OCI-LY3 (cell line): Measurements from ENCODE around the gene MRPL50.
A peak's percentile ranks its signal among the peaks of the same experiment; 100 is the strongest.

Experiments used
- H2AFZ ChIP-seq: fragments of 200-600, 300-600 bp; shearing (Covaris generic); 2 replicates; pipeline ENCODE4 v1.6.0; 2014; ENCODE audit warnings: antibody characterized with exemption, low read depth, low read length
- H3K27ac ChIP-seq: fragments of 200-600, 300-600 bp; sonication (generic); 2 replicates; pipeline ENCODE4 v1.5.1; 2014; ENCODE audit warnings: mild to moderate bottlenecking, low read length, moderate library complexity, mixed read lengths
- H3K27me3 ChIP-seq: fragments of 200-600, 300-600 bp; sonication (generic); 2 replicates; pipeline ENCODE4 v1.6.1; 2014; ENCODE audit warnings: low read depth, low read length, mixed read lengths
- H3K36me3 ChIP-seq: fragments of 200-600, 300-600 bp; sonication (generic); replicated peaks from 2 replicates; pipeline ENCODE3; 2014; ENCODE audit warnings: low read depth, low read length, mixed read lengths
- H3K4me1 ChIP-seq: fragments of 300-600, 200-600 bp; sonication (generic); 2 replicates; pipeline ENCODE4 v1.6.1; 2014; ENCODE audit warnings: low read length, mixed read lengths
- H3K4me2 ChIP-seq: fragments of 200-600, 300-600 bp; sonication (generic); 2 replicates; pipeline ENCODE4 v1.6.1; 2014; ENCODE audit warnings: low read length, mixed read lengths
- H3K4me3 ChIP-seq: fragments of 300-600, 200-600 bp; sonication (generic); 2 replicates; pipeline ENCODE4 v1.5.1; 2014; ENCODE audit warnings: antibody characterized with exemption, mild to moderate bottlenecking, low read length, moderate library complexity
- H3K79me2 ChIP-seq: fragments of 300-600, 200-600 bp; shearing (Covaris generic); 2 replicates; pipeline ENCODE4 v1.6.1; 2014; ENCODE audit warnings: mild to moderate bottlenecking, low read length, mixed read lengths
- H3K9ac ChIP-seq: fragments of 300-600, 200-600 bp; shearing (Covaris generic); 2 replicates; pipeline ENCODE4 v1.6.0; 2014; ENCODE audit warnings: mild to moderate bottlenecking, low read length, moderate library complexity
- H3K9me3 ChIP-seq: fragments of 200-600, 300-600 bp; shearing (Covaris generic); 2 replicates; pipeline ENCODE4 v1.6.1; 2014; ENCODE audit warnings: low read length, mixed read lengths; ENCODE audit not compliant: insufficient read depth
- H4K20me1 ChIP-seq: fragments of 200-600, 300-600 bp; sonication (generic); 2 replicates; pipeline ENCODE4 v1.6.1; 2016; ENCODE audit warnings: low read length, mixed read lengths; ENCODE audit not compliant: insufficient read depth
- EZH2phosphoT487 ChIP-seq: fragments of 200-600 bp; shearing (Covaris generic); IDR thresholded peaks from 2 replicates; pipeline ENCODE4 v1.6.1; 2018; ENCODE audit warnings: antibody characterized with exemption, mixed run types, low read depth
- TF ChIP-seq, protein P1 (sequence below): fragments of 200-600, 300-600 bp; sonication (generic); IDR thresholded peaks from 2 replicates; pipeline ENCODE4 v1.5.1; 2014; ENCODE audit warnings: antibody characterized with exemption, low read length, low read depth

Gene MRPL50

DNA sequence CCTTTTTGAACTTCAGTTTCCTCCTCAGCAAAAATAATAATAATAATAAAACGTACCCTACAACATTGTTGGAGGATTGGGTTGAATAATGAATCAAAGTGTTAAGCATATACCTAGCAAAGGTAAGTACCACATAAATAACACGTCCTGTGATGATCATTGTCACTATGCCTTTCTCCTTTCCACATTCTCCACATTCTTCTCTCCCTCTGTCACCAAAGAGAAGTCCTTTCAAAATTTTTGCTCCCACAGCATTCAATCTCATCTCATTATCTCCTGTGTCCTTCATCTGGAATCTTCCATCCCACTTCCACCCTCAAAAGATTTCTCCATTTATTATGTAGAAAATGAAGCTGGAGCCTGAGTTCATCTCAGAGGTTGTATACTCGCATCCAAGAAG is 44.3 kb upstream of the MRPL50 start:
- H3K4me3 ChIP-seq = no peak overlapping the region
- no peaks in the 10 kb centered on the region for H4K20me1 ChIP-seq
- no peaks in the 10 kb centered on the region for H3K79me2 ChIP-seq
- peaks cover 15% of the 10 kb centered on the region for H3K4me1 ChIP-seq
- TF ChIP-seq, protein P1, sequence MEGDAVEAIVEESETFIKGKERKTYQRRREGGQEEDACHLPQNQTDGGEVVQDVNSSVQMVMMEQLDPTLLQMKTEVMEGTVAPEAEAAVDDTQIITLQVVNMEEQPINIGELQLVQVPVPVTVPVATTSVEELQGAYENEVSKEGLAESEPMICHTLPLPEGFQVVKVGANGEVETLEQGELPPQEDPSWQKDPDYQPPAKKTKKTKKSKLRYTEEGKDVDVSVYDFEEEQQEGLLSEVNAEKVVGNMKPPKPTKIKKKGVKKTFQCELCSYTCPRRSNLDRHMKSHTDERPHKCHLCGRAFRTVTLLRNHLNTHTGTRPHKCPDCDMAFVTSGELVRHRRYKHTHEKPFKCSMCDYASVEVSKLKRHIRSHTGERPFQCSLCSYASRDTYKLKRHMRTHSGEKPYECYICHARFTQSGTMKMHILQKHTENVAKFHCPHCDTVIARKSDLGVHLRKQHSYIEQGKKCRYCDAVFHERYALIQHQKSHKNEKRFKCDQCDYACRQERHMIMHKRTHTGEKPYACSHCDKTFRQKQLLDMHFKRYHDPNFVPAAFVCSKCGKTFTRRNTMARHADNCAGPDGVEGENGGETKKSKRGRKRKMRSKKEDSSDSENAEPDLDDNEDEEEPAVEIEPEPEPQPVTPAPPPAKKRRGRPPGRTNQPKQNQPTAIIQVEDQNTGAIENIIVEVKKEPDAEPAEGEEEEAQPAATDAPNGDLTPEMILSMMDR = no peak
- no peak for TF ChIP-seq EZH2phosphoT487
- no peaks in the 10 kb centered on the region for H3K36me3 ChIP-seq
- H3K9me3 ChIP-seq = no peaks in the 10 kb centered on the region
- H3K27ac ChIP-seq = no peak overlapping the region
- no peak overlapping the region for H3K4me2 ChIP-seq
- H2AFZ ChIP-seq = no peak overlapping the region
- H3K9ac ChIP-seq = no peak overlapping the region
- H3K27me3 ChIP-seq = no peaks in the 10 kb centered on the region

DNA sequence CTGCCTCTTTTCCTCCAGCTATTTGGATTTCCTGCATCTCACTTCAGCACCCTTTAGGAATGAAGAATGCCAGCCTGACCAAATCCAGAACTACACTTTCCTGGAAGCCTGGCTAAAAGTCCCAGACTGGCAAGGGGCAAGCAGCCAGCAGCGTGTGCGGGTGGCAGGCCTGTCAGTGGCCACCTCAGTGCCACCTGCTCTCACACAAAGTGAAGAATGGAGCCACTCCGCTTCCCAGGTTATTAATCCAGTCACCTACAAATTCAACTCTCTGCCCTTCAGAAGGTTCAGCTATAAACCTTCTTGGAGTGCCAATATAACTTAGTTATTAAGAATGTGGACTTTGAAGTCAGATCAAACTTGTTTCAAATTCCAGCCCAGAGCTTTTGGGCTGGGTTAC is 43.9 kb upstream of the MRPL50 start:
- H3K9me3 ChIP-seq = no peaks in the 10 kb centered on the region
- H3K79me2 ChIP-seq = no peaks in the 10 kb centered on the region
- H3K4me2 ChIP-seq = no peak overlapping the region
- H3K4me1 ChIP-seq = peaks cover 15% of the 10 kb centered on the region
- no peak overlapping the region for H3K4me3 ChIP-seq
- no peaks in the 10 kb centered on the region for H4K20me1 ChIP-seq
- no peak overlapping the region for H3K9ac ChIP-seq
- H2AFZ ChIP-seq = no peak overlapping the region
- no peaks in the 10 kb centered on the region for H3K27me3 ChIP-seq
- H3K27ac ChIP-seq = no peak overlapping the region
- no peak for TF ChIP-seq EZH2phosphoT487
- TF ChIP-seq, protein P1 = no peak
- H3K36me3 ChIP-seq = no peaks in the 10 kb centered on the region

DNA sequence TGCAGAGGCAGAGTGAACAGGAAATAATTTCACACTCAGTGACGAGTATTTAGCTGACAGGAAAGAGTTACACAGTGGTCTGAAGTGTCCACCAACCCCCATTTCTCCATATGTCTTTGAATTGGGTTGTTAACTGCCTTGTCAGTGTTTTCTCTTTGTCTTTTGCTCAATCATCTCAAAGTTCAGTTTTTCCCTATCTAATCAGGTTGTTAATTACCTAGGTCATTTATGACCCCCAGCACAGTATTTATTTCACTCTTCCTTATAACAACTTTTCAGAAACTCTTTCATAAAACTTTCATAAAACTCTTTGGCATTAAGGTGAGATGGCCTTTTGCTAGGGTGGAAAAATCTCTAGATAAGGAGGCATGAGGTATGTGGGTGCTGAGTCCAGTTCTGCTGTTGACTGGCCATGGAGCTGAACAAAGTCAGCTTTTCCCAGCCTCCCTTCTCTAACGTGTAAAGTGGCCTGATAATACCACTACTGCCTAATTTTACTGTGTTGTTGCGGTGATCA is 42.4 kb upstream of the MRPL50 start:
- Histone ChIP-seq H3K9me3 (no peaks in the 10 kb centered on the region), H3K36me3 (no peaks in the 10 kb centered on the region), H3K4me1 (peaks cover 14% of the 10 kb centered on the region), H3K79me2 (no peaks in the 10 kb centered on the region), H3K9ac (no peak overlapping the region), H3K4me2 (no peak overlapping the region), H3K27ac (no peak overlapping the region), H3K4me3 (no peak overlapping the region), H3K27me3 (no peaks in the 10 kb centered on the region), H2AFZ (no peak overlapping the region), H4K20me1 (no peaks in the 10 kb centered on the region)
- TF ChIP-seq EZH2phosphoT487 = no peak
- TF ChIP-seq, protein P1 = no peak

DNA sequence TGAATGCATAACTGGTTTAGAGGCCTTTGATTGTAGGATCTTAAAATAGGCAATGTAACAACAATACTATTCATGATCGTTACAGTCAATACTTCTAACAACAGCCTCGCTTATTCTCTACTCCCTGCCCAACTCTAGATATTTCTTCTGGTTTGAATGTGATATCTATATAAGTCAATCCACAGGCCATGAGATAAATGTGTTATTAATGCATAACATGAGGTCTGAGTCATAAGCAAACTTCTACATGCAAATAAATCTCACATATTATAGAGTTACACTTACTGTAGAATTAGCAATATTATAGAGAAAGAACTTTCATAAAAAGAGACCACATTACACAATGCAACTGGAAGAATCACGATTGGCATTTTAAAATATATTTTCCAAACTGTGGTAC is 40.1 kb upstream of the MRPL50 start:
- no peak overlapping the region for H3K4me3 ChIP-seq
- H4K20me1 ChIP-seq = no peaks in the 10 kb centered on the region
- no peaks in the 10 kb centered on the region for H3K27me3 ChIP-seq
- peaks cover 20% of the 10 kb centered on the region for H3K4me1 ChIP-seq
- H3K9me3 ChIP-seq = no peaks in the 10 kb centered on the region
- no peaks in the 10 kb centered on the region for H3K79me2 ChIP-seq
- TF ChIP-seq, protein P1 = no peak
- TF ChIP-seq EZH2phosphoT487 = no peak
- no peak overlapping the region for H3K9ac ChIP-seq
- no peaks in the 10 kb centered on the region for H3K36me3 ChIP-seq
- H2AFZ ChIP-seq = no peak overlapping the region
- 0 out of 2 replicates have a peak overlapping the region, but pooled peaks have one; percentile 25 for H3K4me2 ChIP-seq
- no peak overlapping the region for H3K27ac ChIP-seq
